ENCODE results near the gene WDR87.
"Not testable (repeated sequence)": the region's sequence is repeated elsewhere in the genome, so short reads cannot be mapped to it uniquely, and the experiment has no call there.

The WDR87 gene

DNA sequence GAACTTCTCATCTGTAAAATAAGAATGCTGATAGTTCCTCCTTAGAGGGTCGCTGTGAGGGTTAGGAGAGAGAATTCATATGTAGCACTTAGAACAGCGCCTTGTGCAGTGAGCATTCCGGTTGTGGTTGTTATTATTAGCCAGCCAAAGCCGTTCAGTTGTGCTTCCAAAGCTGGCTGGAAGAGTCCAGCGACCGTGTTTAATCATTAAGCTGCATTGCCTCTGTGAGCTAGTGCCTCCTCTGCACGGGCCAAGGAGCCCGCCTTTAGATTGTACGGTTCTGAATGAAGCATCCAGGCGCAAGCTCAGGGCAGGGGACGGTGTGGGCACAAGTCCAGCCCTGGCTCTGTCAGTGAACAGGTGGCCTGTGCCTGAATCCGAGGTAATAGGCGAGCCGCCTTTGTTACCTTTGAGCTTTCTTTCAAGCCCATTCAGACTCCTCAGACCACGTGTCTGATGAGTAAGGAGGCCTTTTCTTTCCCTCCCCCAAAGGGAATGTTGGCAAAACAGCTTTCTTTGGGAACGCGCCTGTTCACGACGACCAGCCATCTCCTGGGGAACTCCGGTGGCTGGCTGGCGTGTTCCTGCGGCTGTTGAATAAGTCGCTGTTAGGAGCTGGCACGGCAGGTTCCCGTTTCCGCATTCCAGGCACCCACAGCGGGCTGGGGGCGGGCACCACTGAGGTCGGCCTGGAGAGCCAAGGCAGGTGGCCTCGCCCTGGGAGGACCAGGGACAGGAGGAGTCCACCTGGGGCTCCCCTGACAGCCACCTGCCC, 25.7 kb upstream of the WDR87 start:
- DNase-seq (ENCODE audit: low read depth in 1 of 2, low spot score in 1 of 2) = no peak

- DNase-seq (ENCODE audit: low read depth in 1 of 2, low spot score in 1 of 2) = no peak
Observed at GRCh38 chr19:37930416-37930815, 24.0 kb upstream of the WDR87 start.

GRCh38 chr19:37929355-37929923, 23.0 kb upstream of the WDR87 start:
- DNase-seq (ENCODE audit: low read depth in 1 of 2, low spot score in 1 of 2) = no peak

DNA sequence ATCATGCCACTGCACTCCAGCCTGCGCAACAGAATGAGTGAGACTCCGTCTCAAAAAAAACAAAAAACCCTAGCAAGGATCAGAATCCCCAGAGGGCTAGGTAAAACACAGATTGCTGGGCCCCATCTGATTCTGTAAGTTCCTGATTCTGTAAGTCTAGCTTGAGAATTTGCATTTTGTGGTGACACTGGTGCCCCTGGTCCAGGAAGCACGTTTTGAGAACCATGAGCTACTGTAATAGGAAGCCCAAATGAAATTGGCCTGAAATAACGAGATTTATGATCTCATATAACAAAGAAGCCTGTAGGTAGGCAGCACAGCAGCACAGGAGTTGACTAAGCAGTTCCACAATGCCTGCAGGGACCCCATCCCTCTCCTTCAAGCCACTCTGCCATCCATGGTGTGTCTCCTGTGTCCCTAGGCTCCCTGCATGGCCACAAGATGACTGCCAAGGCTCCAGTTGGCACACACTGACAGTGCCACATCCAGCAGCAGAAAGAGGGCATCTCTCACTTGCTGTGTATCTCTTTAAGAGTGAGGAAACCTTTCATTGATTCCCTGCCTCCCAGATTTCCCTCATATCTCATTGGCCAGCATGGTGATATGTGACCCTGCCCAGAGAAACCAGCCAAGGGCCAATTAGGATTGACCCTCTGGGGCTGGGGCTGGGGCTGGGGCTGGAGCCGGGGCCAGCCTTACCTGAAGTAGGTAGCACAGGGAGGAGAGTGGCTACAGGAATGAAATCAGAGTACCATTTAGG, 22.3 kb upstream of the WDR87 start:
- DNase-seq (ENCODE audit: low read depth in 1 of 2, low spot score in 1 of 2) = no peak

DNA sequence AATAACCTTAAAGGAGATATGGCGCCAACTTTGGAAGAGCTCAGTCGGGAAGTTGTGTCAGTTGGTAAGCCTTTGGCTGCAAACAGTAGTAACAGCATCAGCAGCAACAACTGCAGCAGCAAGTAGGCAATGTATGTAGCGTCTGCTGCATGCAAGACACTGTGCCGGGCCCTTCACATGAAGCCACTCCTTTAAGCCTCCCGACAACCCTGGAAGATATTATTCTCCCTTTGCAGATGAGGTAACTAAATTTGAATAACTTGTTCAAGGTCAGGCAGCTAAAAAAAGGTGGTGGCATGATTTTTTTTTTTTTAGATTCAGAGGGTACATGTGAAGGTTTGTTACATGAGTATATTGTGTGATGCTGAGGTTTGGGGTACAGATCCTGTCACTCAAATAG, 20.3 kb upstream of the WDR87 start:
- DNase-seq (ENCODE audit: low read depth in 1 of 2, low spot score in 1 of 2) = no peak

- no peak for DNase-seq (ENCODE audit: low read depth in 1 of 2, low spot score in 1 of 2)
Observed at GRCh38 chr19:37926255-37926654, 19.9 kb upstream of the WDR87 start.

DNA sequence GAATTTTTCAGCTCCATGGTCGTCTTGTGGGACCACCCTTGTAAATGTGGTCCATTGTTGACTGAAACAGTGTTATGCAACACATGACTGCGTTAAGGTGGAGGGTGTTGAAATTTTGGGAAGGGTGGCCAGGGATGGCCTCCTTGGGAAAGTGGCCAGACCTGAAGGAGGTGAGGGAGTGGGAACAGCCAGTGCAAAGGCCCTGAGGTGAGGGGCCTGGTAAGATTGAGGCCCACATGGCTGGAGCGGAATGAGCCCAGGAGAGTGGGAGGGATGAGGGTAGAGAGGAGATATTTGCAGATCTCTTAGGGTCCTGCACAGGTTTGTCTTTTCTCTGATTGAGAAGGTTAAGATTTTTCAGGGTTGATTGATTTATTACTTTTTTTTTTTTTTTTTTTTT, 18.8 kb upstream of the WDR87 start:
- DNase-seq (ENCODE audit: low read depth in 1 of 2, low spot score in 1 of 2) = no peak

DNA sequence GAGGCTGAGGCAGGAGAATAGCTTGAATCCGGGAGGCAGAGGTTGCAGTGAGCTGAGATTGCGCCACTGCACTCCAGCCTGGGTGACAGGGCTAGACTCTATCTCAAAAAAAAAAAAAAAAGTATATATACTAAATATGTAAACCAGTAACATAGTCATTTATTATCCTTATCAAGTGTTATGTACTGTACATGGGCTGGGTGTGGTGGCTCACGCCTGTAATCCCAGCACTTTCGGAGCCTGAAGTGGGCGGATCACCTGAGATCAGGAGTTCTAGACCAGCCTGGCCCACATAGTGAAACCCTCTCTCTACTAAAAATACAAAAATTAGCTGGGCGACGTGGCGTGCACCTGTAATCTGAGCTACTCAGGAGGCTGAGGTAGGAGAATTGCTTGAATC, 18.2 kb upstream of the WDR87 start:
- DNase-seq (ENCODE audit: low read depth in 1 of 2, low spot score in 1 of 2) = not testable (repeated sequence)

DNA sequence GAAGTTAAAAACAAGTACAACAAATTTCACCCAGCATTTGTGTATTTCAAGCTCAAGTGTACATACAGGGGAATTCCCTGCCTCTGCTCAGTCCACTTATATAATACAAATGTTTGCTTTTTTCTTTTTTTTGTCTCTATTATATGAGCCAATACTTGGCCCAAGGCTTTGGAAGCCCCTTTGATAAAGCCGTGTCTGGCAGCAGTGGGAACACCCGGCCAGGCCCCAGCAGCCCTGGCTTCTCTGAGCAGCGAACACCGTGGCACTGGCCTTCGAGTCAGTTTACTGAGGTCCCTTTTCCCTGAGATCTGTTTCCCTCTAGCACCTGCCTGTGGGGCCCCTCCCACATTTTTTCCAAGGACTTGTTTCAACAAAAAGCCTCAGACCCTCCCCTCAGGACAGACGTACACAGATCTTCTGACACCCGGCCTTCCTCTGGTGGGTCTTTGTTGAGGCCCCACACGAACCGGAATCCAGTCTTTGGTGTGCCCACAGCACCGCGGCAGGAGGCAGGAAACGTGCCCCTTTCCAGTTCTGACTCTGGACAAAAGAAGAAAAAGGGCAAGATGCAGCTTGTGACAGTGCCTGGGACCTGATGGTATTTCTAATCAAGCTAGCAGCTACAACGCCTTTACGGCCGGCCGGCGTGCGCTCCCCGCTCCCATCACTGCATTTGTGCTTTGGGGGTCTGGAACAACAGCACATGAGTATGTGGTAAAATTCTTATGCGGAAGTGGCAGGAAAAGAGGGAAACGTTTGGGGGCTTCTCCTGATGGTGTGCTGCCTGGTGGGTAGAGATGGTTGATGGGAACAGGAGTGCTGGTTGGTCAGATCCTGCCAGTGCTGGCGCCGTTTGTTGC, 14.4 kb upstream of the WDR87 start:
- no peak for DNase-seq (ENCODE audit: low read depth in 1 of 2, low spot score in 1 of 2)

- no peak for DNase-seq (ENCODE audit: low read depth in 1 of 2, low spot score in 1 of 2)
Observed at GRCh38 chr19:37914908-37915307, 8.5 kb upstream of the WDR87 start.

DNA sequence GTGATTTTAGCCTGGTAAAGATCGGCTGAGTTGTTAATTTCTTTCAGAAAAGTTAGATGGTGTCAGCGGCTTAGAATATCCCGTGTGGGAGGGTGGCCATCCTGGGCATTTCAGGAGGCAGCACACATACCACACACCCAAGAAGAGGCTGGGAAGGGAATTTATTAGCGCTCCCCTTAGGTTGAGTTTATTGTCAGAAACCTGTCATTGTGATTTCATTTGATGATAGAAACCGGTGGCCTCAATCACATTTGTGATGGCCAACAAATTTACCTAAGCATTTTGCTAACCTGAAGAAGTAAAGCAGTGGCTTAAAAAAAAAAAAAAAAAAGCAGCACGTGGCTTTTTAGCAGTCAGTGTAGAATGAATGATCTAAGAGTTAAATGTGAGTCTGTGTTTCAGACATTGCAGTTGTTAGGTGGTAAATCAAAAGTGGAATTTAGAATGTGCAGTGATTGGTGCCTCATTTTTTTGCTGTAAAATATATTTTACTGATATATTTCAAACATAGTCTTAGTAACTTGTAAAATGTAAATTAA, 3.3 kb upstream of the WDR87 start:
- DNase-seq (ENCODE audit: low read depth in 1 of 2, low spot score in 1 of 2) = no peak

- no peak for DNase-seq (ENCODE audit: low read depth in 1 of 2, low spot score in 1 of 2)
Observed at GRCh38 chr19:37907735-37908455, 1.5 kb upstream of the WDR87 start.

- DNase-seq (ENCODE audit: low read depth in 1 of 2, low spot score in 1 of 2) = peak; percentile 85 to 88
Observed at GRCh38 chr19:37906869-37907734, 708 bp upstream of the WDR87 start, which contains the start of gene SIPA1L3. SIPA1L3 (plus strand) TSS chr19:37907208; CDS start chr19:38081566, 174,358 bp downstream.

GRCh38 chr19:37903096-37903495, 3.3 kb downstream of the WDR87 start:
- no peak for DNase-seq (ENCODE audit: low read depth in 1 of 2, low spot score in 1 of 2)

GRCh38 chr19:37902668-37903067, 3.7 kb downstream of the WDR87 start:
- DNase-seq (ENCODE audit: low read depth in 1 of 2, low spot score in 1 of 2) = peak; percentile 64 to 77

DNA sequence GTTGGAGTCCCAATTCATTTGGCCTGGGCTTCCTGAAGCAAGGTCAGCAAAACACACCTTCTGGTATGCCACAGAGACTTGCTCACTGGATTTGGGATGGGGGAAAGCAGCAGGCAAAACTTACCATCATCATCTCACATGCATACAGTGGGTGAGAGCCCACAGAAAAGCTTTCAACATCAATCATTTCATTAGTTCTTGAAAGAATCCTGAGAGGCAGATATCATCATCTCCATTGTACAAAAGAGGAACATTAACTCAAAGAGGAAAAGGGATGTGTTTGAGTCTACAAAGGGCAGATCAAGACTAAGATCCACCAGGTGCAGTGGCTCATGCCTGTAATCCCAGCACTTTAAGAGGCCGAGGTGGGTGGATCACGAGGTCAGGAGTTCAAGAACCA, 6.4 kb downstream of the WDR87 start:
- no peak for DNase-seq (ENCODE audit: low read depth in 1 of 2, low spot score in 1 of 2)

GRCh38 chr19:37899453-37899852, 6.9 kb downstream of the WDR87 start:
- DNase-seq (ENCODE audit: low read depth in 1 of 2, low spot score in 1 of 2) = no peak

DNA sequence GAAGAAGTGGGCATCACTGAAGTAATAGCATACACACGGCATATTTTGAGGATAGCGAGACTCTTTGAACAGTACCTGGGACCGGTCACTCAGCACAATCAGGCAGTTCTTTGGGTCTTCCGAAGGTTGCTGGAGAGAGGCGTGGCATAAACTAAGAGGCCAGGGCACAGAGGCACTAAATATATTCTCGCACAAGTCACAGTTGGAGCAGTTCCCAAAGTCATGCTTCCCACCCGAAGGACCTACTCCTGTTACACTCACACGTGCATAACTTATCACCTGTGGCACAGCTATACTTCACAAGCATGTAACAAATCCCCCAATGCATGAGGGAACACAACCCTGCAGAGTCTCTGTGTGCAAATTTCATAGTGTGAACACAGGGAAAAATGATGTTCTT, 10.2 kb downstream of the WDR87 start:
- DNase-seq (ENCODE audit: low read depth in 1 of 2, low spot score in 1 of 2) = no peak

GRCh38 chr19:37893845-37894575, 12.4 kb downstream of the WDR87 start:
- DNase-seq (ENCODE audit: low read depth in 1 of 2, low spot score in 1 of 2) = no peak
